HG02840 (cell line): ENCODE measurements around the gene MYBPH.

Source experiments
- ATAC-seq: cut with Tn5 transposase; IDR thresholded peaks from one replicate; pipeline ENCODE4 v1.9.1; 2021; ENCODE audit warnings: mild to moderate bottlenecking, moderate library complexity, moderate number of reproducible peaks; ENCODE audit not compliant: unreplicated experiment, low FRiP score

Gene MYBPH

DNA sequence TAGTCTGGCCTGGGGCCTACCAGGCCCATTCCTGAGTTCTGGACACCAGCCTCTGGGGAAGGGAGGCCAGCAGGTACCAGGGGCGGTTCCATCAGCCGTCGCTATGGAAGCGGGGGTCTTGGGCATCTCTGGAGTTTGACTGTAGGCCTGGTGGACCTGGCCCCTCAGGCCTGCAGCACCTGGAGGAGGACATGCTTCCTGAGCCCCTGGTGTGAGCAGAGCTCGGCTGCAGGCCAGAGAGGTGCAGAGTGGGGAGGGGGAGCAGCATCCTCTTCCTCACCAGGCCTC is 7.8 kb downstream of the MYBPH start:
- no peak for ATAC-seq

DNA sequence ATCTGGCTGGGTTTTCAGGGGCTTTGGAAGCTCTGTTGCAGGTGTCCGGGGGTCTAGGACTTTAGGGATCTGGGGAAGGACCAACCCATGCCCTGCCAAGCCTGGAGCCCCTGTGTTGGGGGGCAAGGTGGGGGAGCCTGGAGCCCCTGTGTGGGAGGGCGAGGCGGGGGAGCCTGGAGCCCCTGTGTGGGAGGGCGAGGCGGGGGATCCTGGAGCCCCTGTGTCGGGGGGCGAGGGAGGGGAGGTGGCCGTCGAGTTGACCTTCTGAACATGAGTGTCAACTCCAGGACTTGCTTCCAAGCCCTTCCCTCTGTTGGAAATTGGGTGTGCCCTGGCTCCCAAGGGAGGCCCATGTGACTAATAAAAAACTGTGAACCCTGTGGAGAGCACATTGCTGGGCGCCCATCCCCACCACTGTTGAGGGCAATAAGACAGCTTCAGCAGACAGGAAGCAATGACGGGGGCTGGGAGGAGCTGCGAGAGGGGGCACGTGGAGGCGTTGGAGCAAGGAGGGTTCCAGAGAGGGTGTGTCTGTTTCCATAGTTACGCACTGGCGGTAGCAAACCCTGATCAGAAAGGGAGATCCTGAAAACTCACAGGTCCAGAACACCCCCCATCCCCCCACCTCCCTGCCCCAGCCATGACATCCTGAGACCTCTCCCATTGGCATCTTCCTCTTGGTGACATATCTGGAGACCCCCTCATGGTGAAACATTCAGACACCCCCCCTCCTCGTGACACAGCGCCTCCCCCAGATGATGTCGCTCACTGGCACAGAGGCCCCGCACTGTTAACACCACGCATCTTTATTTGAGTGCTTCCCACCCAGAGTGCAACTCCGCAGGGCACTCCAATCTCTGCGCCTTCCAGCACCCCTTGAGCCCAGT is 8.4 kb downstream of the MYBPH start:
- ATAC-seq = no peak

DNA sequence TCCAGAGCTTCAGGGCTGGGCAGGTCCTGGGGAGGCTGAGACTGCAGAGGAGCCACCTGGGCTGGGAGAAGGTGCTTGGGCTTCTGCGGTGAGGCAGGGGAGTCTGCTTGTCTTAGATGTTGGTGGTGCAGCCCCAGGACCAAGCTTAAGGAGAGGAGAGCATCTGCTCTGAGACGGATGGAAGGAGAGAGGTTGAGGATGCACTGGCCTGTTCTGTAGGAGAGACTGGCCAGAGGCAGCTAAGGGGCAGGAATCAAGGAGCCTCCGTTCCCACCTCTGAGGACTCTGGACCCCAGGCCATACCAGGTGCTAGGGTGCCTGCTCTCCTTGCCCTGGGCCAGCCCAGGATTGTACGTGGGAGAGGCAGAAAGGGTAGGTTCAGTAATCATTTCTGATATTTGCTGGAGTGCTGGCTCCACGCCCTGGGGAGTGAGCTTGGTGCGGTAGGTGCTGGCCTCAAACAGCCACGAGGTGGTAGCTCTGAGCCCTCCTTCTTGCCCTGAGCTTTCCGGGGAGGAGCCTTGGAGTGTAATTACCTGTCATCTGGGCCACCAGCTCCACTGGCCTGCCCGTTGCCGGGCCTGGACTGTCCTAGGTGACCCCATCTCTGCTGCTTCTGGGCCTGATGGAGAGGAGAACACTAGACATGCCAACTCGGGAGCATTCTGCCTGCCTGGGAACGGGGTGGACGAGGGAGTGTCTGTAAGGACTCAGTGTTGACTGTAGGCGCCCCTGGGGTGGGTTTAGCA is 9.3 kb downstream of the MYBPH start:
- no peak for ATAC-seq

DNA sequence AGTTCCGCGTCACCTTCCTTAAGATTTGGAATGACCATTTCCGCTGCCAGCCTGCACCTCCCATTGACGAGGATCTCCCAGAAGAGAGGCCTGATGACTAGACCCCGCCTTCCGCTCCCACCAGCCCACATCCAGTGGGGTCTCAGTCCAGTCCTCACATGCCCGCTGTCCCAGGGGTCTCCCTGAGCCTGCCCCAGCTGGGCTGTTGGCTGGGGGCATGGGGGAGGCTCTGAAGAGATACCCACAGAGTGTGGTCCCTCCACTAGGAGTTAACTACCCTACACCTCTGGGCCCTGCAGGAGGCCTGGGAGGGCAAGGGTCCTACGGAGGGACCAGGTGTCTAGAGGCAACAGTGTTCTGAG is 9.8 kb downstream of the MYBPH start:
- no peak for ATAC-seq

DNA sequence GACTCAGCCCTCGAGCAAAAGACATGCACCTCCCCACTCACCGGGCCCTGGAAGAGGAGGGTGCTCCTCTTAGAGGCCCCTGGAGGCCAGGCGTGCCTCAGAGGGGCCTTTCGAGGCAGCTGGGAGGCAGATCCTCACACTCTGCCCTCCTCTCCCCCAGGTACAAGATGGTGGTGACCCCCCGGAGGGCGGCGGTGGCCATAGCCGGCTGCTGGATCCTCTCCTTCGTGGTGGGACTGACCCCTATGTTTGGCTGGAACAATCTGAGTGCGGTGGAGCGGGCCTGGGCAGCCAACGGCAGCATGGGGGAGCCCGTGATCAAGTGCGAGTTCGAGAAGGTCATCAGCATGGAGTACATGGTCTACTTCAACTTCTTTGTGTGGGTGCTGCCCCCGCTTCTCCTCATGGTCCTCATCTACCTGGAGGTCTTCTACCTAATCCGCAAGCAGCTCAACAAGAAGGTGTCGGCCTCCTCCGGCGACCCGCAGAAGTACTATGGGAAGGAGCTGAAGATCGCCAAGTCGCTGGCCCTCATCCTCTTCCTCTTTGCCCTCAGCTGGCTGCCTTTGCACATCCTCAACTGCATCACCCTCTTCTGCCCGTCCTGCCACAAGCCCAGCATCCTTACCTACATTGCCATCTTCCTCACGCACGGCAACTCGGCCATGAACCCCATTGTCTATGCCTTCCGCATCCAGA is 10.4 kb downstream of the MYBPH start:
- ATAC-seq = no peak

DNA sequence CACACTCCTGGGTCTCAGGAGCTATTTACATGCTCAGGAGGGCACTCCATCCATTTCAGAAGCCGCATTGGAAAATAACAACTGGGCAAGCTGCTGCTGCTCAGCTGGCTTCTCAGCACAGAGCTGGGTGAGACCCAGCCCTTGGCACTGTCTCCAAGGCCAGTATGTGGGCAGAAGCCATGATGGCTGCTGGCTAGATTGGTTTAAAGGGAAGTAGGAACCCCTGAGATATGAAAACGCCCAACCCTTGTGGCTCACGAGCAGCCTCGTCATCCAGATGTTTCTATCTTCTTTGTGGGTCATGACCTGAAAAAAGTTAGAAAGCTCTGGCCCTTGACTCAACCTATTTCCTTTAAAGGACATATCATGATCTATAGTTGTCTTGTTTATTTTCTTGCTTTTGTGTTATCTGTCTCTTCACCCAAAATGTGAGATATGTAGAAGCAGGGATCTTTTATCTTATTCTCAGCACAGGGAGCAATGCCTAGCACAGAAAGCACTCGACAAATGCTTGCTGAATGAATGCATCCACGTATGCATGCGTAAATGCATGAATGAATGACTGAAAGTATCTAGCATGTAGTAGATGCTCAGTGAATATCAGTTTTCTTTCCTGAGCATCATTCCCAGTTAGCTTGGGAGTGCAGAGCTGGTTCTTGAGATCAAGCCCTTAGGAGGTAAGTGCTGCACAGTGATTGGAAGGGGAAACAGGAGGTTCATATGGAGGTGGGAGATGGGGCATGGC is 11.6 kb downstream of the MYBPH start:
- ATAC-seq = no peak

DNA sequence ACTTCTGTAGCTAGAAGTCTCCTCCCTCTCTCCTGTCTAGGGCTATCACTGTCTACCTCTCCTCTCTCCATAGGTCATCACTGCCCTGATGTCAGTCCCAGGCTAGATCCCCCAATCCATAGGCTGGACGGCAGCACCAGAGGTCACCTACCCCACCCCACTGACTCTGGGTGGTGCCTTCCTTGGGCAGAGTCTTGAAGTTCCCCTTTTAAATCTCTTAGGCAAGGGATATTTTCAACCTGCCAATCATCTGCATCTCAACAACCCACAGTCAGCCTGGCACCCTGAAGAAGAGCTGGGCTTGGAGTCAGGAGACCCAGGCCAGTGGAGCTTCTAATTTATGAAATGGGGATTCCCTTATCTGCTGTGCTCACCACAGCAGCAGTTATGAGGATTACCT is 13.2 kb downstream of the MYBPH start:
- ATAC-seq = no peak

DNA sequence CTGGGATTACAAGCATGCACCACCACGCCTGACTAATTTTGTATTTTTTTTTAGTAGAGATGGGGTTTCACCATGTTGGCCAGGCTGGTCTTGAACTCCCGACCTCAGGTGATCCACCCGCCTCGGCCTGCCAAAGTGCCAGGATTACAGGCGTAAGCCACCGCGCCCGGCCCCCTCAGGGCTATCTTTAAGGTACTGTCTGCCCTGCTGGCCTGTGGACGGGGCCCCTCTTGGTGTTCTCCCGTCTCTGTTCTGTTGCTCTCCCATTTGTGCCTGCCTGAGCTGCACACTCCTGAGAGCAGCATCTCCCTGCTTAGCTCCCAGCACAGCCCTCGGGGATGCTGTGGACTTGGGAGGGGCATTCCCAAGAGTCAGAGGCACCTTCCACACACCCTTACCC is 13.9 kb downstream of the MYBPH start:
- no peak for ATAC-seq

DNA sequence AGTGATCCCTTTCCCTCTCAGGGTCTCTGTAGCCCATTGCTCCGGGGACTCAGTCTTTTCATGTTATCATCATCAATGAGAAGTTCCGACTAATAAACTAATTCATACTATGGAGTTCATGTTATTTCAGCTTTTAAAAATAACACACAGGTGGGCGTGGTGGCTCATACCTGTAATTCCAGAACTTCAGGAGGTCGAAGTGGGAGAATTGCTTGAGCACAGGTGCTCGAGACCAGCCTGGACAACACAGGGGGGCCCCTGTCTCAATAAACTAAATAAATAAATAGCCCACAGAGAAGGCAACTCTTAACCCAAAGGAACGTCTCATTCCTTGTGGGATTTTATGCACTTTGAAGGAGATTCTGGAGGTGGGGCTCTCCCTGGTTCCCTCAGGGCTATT is 14.5 kb downstream of the MYBPH start:
- no peak for ATAC-seq

DNA sequence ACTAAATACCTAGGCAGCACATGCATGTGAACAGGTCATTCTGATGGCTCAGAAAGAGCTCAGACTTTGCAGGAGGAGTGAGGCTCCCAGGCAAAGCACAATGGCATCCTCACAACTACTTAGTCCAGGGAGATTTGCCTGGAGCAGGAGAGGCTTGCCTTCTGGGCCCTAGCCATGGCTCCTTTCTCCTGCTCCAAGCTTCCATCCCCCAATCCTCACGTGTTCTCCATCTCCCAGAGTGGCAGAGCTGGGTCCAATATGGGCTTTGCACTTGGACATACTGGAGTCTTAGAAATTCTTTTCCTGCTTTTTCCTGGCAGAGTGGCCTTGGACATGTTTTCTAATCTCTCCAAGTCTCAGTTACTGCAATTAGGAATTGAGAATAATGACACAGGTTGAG is 15.8 kb downstream of the MYBPH start:
- ATAC-seq = no peak

DNA sequence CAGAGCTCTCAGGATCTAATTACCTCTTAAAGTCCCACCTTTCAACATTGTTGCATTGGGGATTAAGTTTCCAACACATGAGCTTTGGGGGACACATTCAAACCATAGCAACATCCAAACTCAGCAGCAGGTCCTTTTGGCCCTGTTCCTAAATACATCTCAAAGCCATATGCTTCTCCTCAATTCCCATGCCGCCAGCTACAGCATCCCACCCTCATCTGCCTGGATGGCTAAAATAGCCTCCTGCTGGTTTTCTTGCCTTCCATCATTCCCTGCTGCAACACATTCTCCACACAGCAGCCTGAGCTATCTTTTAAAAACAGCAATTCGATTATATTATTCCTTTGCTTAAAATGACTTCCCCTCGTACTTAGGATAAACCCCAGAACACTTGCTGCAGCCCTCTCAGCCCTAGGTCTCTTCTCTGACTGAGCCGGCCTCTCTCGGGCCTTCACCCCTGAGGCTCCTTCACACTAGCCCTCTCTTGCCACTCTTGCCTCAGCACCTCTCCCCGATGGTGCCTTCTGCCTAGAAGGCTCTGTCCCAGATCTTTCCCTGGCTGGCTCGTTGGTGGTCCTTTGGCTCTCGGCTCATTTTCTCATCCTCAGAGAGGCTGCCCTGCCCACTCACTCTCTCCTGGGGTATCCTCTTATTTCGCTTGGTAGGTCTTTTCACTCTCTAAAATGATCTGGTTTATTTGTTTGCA is 16.5 kb downstream of the MYBPH start:
- no peak for ATAC-seq

DNA sequence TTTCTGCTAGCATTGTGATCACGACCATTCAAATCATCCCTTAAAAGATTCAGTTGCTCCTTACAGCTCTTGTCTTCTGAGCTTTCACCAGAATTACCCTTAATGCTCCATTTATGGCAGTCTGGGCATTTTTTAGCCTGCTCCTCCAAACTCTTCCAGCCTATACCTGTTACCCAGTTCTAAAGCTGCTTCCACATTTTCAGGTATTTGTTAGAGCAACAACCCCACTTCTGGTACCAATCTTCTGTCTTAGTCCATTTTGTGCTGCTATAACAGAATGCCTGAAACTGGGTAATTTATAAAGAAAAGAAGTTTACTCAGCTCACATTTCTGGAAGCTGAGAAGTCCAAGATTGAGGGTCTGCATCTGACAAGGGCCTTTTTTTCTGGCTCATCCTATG is 17.2 kb downstream of the MYBPH start:
- ATAC-seq = no peak

DNA sequence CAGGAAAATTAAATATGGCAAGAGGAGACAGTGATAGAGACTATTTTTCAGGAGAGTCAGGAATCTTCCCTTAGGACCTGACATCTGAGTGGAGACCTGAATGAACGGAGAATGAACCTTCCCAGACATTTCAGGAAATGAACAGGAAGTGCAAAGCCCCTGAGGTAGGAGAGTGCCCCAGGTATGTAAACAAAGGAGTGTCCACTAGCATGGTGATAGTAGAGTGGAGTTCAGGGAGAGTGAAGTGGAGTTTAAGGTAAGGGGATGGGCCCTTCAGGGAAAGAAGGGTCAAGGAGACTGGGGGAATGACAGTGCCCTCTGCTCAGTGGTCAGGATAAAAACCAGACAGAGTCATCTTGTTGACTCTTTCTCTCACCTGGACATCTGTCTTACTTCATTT is 19.3 kb downstream of the MYBPH start:
- ATAC-seq = no peak

DNA sequence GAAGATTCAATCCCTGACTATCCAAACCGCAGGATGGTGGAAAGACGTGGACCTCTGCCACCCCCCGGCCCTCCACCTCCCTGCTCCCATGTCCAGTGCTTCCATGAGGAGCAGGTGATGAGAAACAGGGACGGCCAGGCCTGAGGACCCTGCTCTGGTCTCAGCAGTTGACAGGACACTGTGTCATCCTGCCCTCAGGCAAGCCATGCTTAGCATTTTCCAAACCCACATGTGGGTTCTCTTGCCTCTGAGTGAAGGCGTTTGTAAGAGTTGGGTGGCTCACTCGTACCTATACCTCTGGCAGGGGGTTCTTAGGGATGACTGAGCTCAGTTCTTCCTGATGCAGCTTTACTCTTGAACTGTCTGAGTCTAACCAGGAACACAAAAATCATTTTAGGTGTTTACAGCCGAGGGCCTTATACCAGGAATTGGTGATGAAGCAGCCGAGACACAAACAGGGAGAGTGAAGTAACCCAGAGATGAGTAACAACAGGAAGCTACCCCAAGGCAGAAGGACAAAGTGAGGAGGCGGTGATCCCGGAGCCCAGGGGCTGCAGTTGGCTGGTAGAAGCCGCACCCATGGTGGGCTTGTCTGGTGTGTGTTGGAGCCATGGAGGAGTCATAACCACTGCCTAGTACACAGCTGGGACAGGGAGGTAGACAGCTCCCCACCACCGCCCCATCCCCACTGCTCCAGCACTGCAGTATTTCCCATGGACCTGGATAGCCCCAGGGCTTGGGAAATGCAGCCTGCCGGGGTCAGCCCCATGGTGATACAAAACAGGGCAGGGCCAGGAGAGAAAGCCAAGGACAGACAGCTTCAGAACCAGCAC is 21.4 kb downstream of the MYBPH start:
- no peak for ATAC-seq

DNA sequence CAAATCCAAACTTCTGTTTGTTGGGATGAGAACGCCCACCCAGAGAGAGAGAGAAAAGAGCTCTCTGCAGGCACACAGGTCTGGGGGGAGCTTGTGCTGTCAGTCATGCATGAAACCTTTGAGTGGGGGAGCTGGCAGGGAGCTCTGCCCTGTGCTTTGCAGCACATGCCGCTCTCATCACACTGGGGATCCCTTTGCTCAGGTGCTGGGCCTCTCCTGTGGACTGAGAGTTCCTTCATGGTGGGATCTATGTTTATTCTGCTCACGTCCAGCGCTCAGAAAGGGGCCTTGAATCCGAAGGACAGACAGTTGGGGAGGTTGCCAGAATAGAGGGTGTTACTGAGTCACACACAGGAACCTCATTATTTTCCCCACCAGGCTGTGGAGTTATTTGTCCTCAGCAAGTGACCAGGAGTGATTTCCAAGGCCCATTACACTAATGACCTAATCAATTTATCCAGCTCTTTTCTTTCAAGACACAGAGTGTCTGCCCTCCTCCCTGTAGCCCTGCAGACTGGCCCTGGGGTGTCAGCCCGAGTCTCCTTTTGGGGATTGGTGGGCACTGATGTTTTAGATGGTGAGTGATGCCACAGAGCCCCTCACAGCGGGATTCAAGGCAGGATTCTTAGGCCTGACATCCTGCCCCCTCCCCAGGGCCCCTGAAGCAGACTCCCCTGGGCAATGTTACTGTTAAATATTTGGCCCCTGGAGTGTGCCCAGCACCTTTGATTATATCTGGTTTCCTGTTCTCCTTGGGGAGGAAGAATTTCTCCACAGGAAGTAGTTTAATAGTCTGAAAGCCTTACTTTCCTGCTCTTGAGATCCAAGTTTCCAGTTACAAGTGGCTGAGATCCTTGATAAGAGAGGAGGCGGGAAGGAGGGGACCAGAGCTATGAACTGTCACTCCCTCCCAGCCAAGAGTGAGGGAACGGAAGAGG is 22.3 kb downstream of the MYBPH start:
- ATAC-seq = no peak

DNA sequence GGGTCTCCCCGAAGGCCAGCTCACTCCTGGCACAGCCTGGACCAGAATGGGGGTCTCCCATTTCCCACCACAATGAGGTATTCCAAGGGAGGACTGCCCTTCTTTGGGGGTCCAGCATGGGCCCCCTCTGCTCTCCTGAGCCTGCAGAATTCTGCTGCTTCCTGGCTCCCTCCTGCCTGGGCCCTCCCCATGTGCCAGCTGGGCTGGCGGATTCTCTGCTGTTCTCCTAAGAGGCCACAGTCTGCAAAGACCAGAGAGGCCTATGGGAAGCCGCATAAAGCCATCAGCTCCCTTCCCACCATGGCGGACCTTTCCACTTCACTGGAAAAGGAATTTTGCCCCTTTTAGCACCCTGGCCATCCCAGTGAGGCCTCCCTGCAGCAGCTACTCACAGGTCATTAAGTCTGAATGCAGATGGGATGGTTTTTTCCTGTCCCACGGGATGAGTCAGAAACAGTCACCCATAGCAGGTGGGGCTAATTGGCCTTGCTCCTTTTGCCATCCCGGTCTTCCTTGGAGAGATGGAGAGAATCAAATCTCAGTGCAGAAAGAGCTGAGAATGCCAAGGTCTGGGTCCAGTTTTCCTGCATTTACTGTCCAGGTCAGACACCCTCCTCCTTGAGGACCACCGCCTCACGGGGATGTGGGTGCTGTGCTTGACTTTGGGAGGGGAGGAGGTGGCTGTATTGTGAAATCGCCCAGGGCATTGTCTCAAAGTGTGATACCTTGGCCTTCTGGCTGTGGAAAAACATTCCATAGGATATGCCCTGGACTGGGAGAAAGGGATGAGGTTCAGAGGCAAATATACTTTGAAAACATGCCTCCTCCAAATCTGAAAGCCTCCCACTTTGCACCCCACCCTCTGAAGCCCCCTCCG is 23.2 kb downstream of the MYBPH start:
- ATAC-seq = no peak

DNA sequence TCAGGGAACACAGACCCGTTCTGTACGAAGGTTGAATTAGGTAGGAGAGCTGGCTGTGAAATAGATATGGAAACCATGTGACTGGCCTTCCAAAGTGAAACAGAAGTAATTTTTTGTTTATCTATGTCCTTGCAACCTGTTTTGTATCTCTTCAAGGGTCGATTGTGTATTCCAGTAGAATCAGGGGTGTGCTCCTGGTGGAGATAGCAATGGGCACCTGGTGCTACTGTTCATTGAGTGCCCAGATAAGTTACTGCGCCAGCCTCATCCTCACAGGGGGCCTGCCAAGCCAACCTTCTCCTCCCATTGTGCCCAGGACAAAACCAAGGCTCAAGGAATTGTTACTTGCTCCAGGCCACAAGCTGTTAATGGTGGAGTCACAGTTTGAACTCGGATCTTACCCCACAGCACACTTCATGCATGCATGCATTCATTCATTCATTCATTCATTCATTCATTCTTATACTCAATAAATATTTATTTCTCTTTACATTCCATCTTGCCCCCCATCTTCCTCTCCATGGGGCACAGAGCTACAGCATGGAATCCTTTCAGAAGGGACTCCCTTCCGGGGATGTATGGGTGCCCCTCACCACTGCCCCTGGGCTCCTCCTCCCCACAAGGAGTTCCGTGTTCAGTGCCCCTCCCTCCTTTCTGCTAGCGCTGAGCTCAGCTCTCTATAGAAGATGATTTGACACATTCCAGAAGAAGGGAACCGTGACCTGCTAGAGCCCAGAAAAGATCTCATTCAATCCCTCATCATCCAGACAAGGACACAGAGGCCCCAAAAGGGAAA is 24.1 kb downstream of the MYBPH start:
- ATAC-seq = no peak
